ENCODE data around the gene RGS6. TPM values are rescaled to one million over a fixed set of nuclear protein-coding genes. Genes with fewer than 3 reads are reported as not detected.

The RGS6 gene
- total RNA-seq, 2 experiments from 2014 or later: not detected

DNA sequence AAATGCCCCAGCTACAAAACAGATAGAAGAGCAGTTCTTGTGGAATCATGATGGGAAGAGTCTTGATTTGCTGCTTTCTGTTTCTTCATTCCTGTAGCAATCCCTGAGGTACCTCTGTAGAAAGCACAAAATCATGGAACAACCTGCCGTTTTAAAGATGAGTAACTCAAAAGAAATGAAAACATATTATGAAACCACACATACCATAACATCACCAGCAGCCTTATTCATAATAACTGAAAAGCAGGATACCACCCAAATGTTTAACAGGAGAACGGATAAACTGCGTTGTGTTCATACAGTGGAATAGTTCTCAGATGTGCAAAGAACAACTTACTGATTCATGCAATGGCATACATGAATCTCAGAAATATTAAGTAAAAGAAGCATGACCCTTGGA lies 188.1 kb downstream of the RGS6 start:
- Mint-ChIP-seq H3K4me1 (ENCODE audit: low read depth) (no peaks in the 10 kb centered on the region), H3K9me3 (no peaks in the 10 kb centered on the region), H3K27ac (no peak overlapping the region), H3K27me3 (no peaks in the 10 kb centered on the region), H3K4me3 (no peak overlapping the region), H3K36me3 (ENCODE audit: low read depth) (no peaks in the 10 kb centered on the region)
- H3K27me3 ChIP-seq (ENCODE audit: control insufficient read depth in 1 of 2, insufficient read depth in 2 of 2, low read length in 2 of 2): no peaks in the 10 kb centered on the region
- TF ChIP-seq, protein P1, sequence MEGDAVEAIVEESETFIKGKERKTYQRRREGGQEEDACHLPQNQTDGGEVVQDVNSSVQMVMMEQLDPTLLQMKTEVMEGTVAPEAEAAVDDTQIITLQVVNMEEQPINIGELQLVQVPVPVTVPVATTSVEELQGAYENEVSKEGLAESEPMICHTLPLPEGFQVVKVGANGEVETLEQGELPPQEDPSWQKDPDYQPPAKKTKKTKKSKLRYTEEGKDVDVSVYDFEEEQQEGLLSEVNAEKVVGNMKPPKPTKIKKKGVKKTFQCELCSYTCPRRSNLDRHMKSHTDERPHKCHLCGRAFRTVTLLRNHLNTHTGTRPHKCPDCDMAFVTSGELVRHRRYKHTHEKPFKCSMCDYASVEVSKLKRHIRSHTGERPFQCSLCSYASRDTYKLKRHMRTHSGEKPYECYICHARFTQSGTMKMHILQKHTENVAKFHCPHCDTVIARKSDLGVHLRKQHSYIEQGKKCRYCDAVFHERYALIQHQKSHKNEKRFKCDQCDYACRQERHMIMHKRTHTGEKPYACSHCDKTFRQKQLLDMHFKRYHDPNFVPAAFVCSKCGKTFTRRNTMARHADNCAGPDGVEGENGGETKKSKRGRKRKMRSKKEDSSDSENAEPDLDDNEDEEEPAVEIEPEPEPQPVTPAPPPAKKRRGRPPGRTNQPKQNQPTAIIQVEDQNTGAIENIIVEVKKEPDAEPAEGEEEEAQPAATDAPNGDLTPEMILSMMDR (IDR thresholded peaks at IDR 0.05): no peak
- ChIA-PET CTCF (no interaction called here), POLR2A (no interaction called here)
- no peak for ATAC-seq (ENCODE audit: poor library complexity)
- no peak for DNase-seq
- H3K4me3 ChIP-seq (ENCODE audit: low read length): no peak overlapping the region
- intact Hi-C loops (cut with DNase I, micrococcal nuclease): no loop called here
- no peaks in the 10 kb centered on the region for H3K36me3 ChIP-seq (ENCODE audit: insufficient read depth, low read length)
- H3K27ac ChIP-seq (ENCODE audit: low read depth in 1 of 2, low read length in 2 of 2): no peak overlapping the region
- no peaks in the 10 kb centered on the region for H3K9me3 ChIP-seq (ENCODE audit: control insufficient read depth in 1 of 2, insufficient read depth in 1 of 2, low read length in 2 of 2)
- no peaks in the 10 kb centered on the region for H3K4me1 ChIP-seq (ENCODE audit: insufficient read depth, low read length)

DNA sequence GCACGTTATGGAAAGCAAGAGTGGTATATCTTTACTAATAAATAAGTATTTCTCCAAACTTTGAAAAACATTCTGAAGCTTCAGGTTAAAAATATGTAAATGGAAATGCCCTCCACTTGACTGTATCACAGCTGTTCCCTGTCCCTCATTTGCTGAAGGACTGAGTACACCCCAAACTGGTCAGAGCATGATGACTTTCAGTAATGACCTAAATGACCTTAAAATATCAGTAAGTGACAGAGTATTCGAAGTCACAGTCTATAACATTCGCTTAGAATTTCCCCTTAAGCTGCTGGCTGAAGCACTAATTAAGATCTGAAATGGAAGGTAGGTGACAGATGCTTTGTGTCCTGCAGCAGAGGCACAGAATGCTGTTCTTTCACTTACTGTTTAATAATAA lies 191.5 kb downstream of the RGS6 start:
- intact Hi-C loops (cut with DNase I, micrococcal nuclease): no loop called here
- H3K27me3 Mint-ChIP-seq: no peaks in the 10 kb centered on the region
- ATAC-seq (ENCODE audit: poor library complexity): no peak
- Histone ChIP-seq H3K4me1 (ENCODE audit: insufficient read depth, low read length) (no peaks in the 10 kb centered on the region), H3K27me3 (ENCODE audit: control insufficient read depth in 1 of 2, insufficient read depth in 2 of 2, low read length in 2 of 2) (no peaks in the 10 kb centered on the region), H3K36me3 (ENCODE audit: insufficient read depth, low read length) (no peaks in the 10 kb centered on the region), H3K9me3 (ENCODE audit: control insufficient read depth in 1 of 2, insufficient read depth in 1 of 2, low read length in 2 of 2) (no peaks in the 10 kb centered on the region), H3K4me3 (ENCODE audit: low read length) (no peak overlapping the region), H3K27ac (ENCODE audit: low read depth in 1 of 2, low read length in 2 of 2) (no peak overlapping the region)
- no peaks in the 10 kb centered on the region for H3K36me3 Mint-ChIP-seq (ENCODE audit: low read depth)
- no peaks in the 10 kb centered on the region for H3K4me1 Mint-ChIP-seq (ENCODE audit: low read depth)
- no peak overlapping the region for H3K4me3 Mint-ChIP-seq
- no peak for DNase-seq
- TF ChIP-seq, protein P1 (IDR thresholded peaks at IDR 0.05): no peak
- ChIA-PET POLR2A (no interaction called here), CTCF (no interaction called here)
- H3K9me3 Mint-ChIP-seq: no peaks in the 10 kb centered on the region
- H3K27ac Mint-ChIP-seq: no peak overlapping the region

DNA sequence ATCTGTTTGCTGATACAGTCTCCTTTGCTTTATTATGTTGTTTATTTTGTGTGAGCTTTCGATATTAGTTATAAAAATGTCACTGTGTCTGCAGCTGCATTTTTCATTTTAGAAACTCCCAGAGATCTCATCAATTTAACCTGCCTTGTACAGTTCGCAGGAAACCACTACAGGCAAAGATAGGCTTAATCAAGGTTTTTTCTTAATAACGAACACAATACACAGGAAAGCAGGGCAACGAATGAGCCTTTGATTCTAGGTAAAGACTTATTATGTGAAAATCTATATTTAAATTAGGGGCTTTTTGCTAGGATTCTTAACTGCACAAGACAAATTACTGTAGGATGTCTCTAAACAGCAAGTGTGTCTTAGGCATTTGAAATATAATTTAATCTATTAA lies 191.9 kb downstream of the RGS6 start:
- H3K4me3 ChIP-seq (ENCODE audit: low read length): no peak overlapping the region

More for the DNA sequence above, 191.9 kb downstream of the RGS6 start:
- TF ChIP-seq, protein P1 (IDR thresholded peaks at IDR 0.05): no peak
- Mint-ChIP-seq H3K27ac (no peak overlapping the region), H3K9me3 (no peaks in the 10 kb centered on the region), H3K4me3 (no peak overlapping the region), H3K27me3 (no peaks in the 10 kb centered on the region), H3K36me3 (ENCODE audit: low read depth) (no peaks in the 10 kb centered on the region), H3K4me1 (ENCODE audit: low read depth) (no peaks in the 10 kb centered on the region)
- ATAC-seq (ENCODE audit: poor library complexity) (no peak), DNase-seq (no peak)
- H3K9me3 ChIP-seq (ENCODE audit: control insufficient read depth in 1 of 2, insufficient read depth in 1 of 2, low read length in 2 of 2): no peaks in the 10 kb centered on the region
- no peaks in the 10 kb centered on the region for H3K4me1 ChIP-seq (ENCODE audit: insufficient read depth, low read length)
- POLR2A ChIA-PET: no interaction called here
- intact Hi-C loops (cut with DNase I, micrococcal nuclease): no loop called here
- CTCF ChIA-PET: no interaction called here
- H3K27ac ChIP-seq (ENCODE audit: low read depth in 1 of 2, low read length in 2 of 2): no peak overlapping the region
- no peaks in the 10 kb centered on the region for H3K27me3 ChIP-seq (ENCODE audit: control insufficient read depth in 1 of 2, insufficient read depth in 2 of 2, low read length in 2 of 2)
- no peaks in the 10 kb centered on the region for H3K36me3 ChIP-seq (ENCODE audit: insufficient read depth, low read length)

Data from CD4-positive, alpha-beta T cell (primary cell).